Neuron (in vitro differentiated cells): ENCODE measurements around the gene GALP.

ENCODE experiments used
- H2AFZ ChIP-seq: one replicate; pipeline ENCODE4 v1.6.1; 2013; ENCODE audit warnings: low read depth, mild to moderate bottlenecking, inconsistent platforms, low read length, moderate library complexity
- H3K27me3 ChIP-seq: one replicate; pipeline ENCODE4 v1.6.1; 2013; ENCODE audit warnings: low read length; ENCODE audit not compliant: insufficient read depth
- H3K36me3 ChIP-seq: one replicate; pipeline ENCODE4 v1.6.1; 2013; ENCODE audit warnings: low read length; ENCODE audit not compliant: insufficient read depth
- H3K4me1 ChIP-seq: one replicate; pipeline ENCODE4 v1.6.1; 2013; ENCODE audit warnings: low read length; ENCODE audit not compliant: insufficient read depth
- H3K4me3 ChIP-seq: 2 replicates; pipeline ENCODE4 v1.5.1; 2013; ENCODE audit warnings: mild to moderate bottlenecking, low read length, moderate library complexity
- H3K9me3 ChIP-seq: one replicate; pipeline ENCODE4 v1.6.1; 2013; ENCODE audit warnings: low read length

GALP gene

GRCh38 chr19:56153507-56153906 is 22.3 kb upstream of the GALP start:
- H3K4me1 ChIP-seq = no peaks in the 10 kb centered on the region
- no peak overlapping the region for H2AFZ ChIP-seq
- H3K27me3 ChIP-seq = no peaks in the 10 kb centered on the region
- H3K9me3 ChIP-seq = peaks cover 5% of the 10 kb centered on the region
- peaks cover 31% of the 10 kb centered on the region for H3K36me3 ChIP-seq
- H3K4me3 ChIP-seq = no peak overlapping the region

GRCh38 chr19:56155124-56155687 is 20.6 kb upstream of the GALP start:
- H3K36me3 ChIP-seq = peaks cover 33% of the 10 kb centered on the region
- no peaks in the 10 kb centered on the region for H3K9me3 ChIP-seq
- no peaks in the 10 kb centered on the region for H3K4me1 ChIP-seq
- no peak overlapping the region for H3K4me3 ChIP-seq
- no peaks in the 10 kb centered on the region for H3K27me3 ChIP-seq
- no peak overlapping the region for H2AFZ ChIP-seq

GRCh38 chr19:56156768-56157167 is 19.0 kb upstream of the GALP start:
- Histone ChIP-seq H3K27me3 (no peaks in the 10 kb centered on the region), H3K4me1 (no peaks in the 10 kb centered on the region), H3K36me3 (peaks cover 33% of the 10 kb centered on the region), H2AFZ (no peak overlapping the region), H3K4me3 (no peak overlapping the region), H3K9me3 (no peaks in the 10 kb centered on the region)

- Histone ChIP-seq H3K27me3 (no peaks in the 10 kb centered on the region), H2AFZ (no peak overlapping the region), H3K4me3 (no peak overlapping the region), H3K36me3 (peaks cover 33% of the 10 kb centered on the region), H3K9me3 (no peaks in the 10 kb centered on the region), H3K4me1 (no peaks in the 10 kb centered on the region)
Measured at GRCh38 chr19:56158170-56158757, 17.5 kb upstream of the GALP start.

GRCh38 chr19:56159009-56159559 is 16.7 kb upstream of the GALP start:
- H2AFZ ChIP-seq = no peak overlapping the region
- peaks cover 33% of the 10 kb centered on the region for H3K36me3 ChIP-seq
- no peaks in the 10 kb centered on the region for H3K9me3 ChIP-seq
- no peak overlapping the region for H3K4me3 ChIP-seq
- no peaks in the 10 kb centered on the region for H3K27me3 ChIP-seq
- no peaks in the 10 kb centered on the region for H3K4me1 ChIP-seq

- no peak overlapping the region for H2AFZ ChIP-seq
- H3K4me1 ChIP-seq = no peaks in the 10 kb centered on the region
- no peaks in the 10 kb centered on the region for H3K9me3 ChIP-seq
- no peaks in the 10 kb centered on the region for H3K27me3 ChIP-seq
- peaks cover 33% of the 10 kb centered on the region for H3K36me3 ChIP-seq
- H3K4me3 ChIP-seq = no peak overlapping the region
Measured at GRCh38 chr19:56159622-56160271, 16.1 kb upstream of the GALP start.

- Histone ChIP-seq H3K4me3 (no peak overlapping the region), H2AFZ (no peak overlapping the region), H3K36me3 (peaks cover 16% of the 10 kb centered on the region), H3K4me1 (no peaks in the 10 kb centered on the region), H3K27me3 (no peaks in the 10 kb centered on the region), H3K9me3 (no peaks in the 10 kb centered on the region)
Measured at GRCh38 chr19:56161534-56161933, 14.3 kb upstream of the GALP start.

- H3K27me3 ChIP-seq = no peaks in the 10 kb centered on the region
- no peaks in the 10 kb centered on the region for H3K9me3 ChIP-seq
- peaks cover 10% of the 10 kb centered on the region for H3K36me3 ChIP-seq
- H3K4me1 ChIP-seq = no peaks in the 10 kb centered on the region
- H2AFZ ChIP-seq = no peak overlapping the region
- H3K4me3 ChIP-seq = no peak overlapping the region
Measured at GRCh38 chr19:56162258-56162657, 13.6 kb upstream of the GALP start.

- Histone ChIP-seq H3K9me3 (no peaks in the 10 kb centered on the region), H3K36me3 (peaks cover 10% of the 10 kb centered on the region), H3K4me1 (no peaks in the 10 kb centered on the region), H3K4me3 (no peak overlapping the region), H2AFZ (no peak overlapping the region), H3K27me3 (no peaks in the 10 kb centered on the region)
Measured at GRCh38 chr19:56163097-56163496, 12.7 kb upstream of the GALP start.

- Histone ChIP-seq H2AFZ (no peak overlapping the region), H3K4me1 (no peaks in the 10 kb centered on the region), H3K27me3 (no peaks in the 10 kb centered on the region), H3K36me3 (no peaks in the 10 kb centered on the region), H3K4me3 (no peak overlapping the region), H3K9me3 (no peaks in the 10 kb centered on the region)
Measured at GRCh38 chr19:56167064-56167578, 8.7 kb upstream of the GALP start.

- no peaks in the 10 kb centered on the region for H3K27me3 ChIP-seq
- peaks cover 3% of the 10 kb centered on the region for H3K4me1 ChIP-seq
- H2AFZ ChIP-seq = no peak overlapping the region
- H3K4me3 ChIP-seq = no peak overlapping the region
- no peaks in the 10 kb centered on the region for H3K36me3 ChIP-seq
- H3K9me3 ChIP-seq = no peaks in the 10 kb centered on the region
Measured at GRCh38 chr19:56170261-56170660, 5.5 kb upstream of the GALP start.

GRCh38 chr19:56174086-56174485 is 1.7 kb upstream of the GALP start:
- H2AFZ ChIP-seq = no peak overlapping the region
- H3K27me3 ChIP-seq = no peaks in the 10 kb centered on the region
- no peaks in the 10 kb centered on the region for H3K36me3 ChIP-seq
- H3K4me3 ChIP-seq = no peak overlapping the region
- peaks cover 8% of the 10 kb centered on the region for H3K4me1 ChIP-seq
- no peaks in the 10 kb centered on the region for H3K9me3 ChIP-seq

GRCh38 chr19:56174550-56174949 is 1.3 kb upstream of the GALP start:
- Histone ChIP-seq H3K4me3 (no peak overlapping the region), H3K9me3 (no peaks in the 10 kb centered on the region), H3K36me3 (no peaks in the 10 kb centered on the region), H3K4me1 (peaks cover 8% of the 10 kb centered on the region), H2AFZ (no peak overlapping the region), H3K27me3 (no peaks in the 10 kb centered on the region)
